HEK293 (cell line): ENCODE measurements around the gene TSNAX.

Experiments used
- CTCF ChIA-PET: fragments of 350-600 bp; formaldehyde crosslinking; extraction: SDS; loops from one replicate; lab custom pipeline; 2021; ENCODE audit warnings: antibody characterized with exemption; lab: Yijun Ruan, JAX
- POLR2A ChIA-PET: fragments of 300-600 bp; formaldehyde crosslinking; extraction: SDS; loops from one replicate; lab custom pipeline; 2020; ENCODE audit warnings: antibody characterized with exemption, inconsistent platforms; lab: Yijun Ruan, JAX
- H3K27ac ChIP-seq: fragments of 200-500 bp; sonication (Bioruptor generic); 2 replicates; pipeline ENCODE4 v1.5.1; 2014; ENCODE audit warnings: low read depth, low read length, control low read depth, inconsistent platforms; ENCODE audit errors: extremely low read depth
- H3K36me3 ChIP-seq, 2 experiments: fragments of 200-500 bp in 1 of 2; sonication (Bioruptor generic) in 1 of 2; 1 replicate in 1 of 2; 2 replicates in 1 of 2; pipeline ENCODE4 v1.5.1; 2014 to 2017; ENCODE audit warnings: inconsistent platforms in 2 of 2, low read length in 2 of 2; ENCODE audit not compliant: control insufficient read depth in 2 of 2, insufficient read depth in 1 of 2
- H3K4me1 ChIP-seq: fragments of 200-500 bp; sonication (Bioruptor generic); 2 replicates; pipeline ENCODE4 v1.5.1; 2014; ENCODE audit warnings: mild to moderate bottlenecking, low read length, inconsistent platforms; ENCODE audit not compliant: control insufficient read depth, insufficient read depth
- H3K4me3 ChIP-seq: 2 replicates; pipeline ENCODE4 v1.5.1; 2011; ENCODE audit warnings: low read depth, mild to moderate bottlenecking, control low read depth, low read length, moderate library complexity
- H3K9me3 ChIP-seq: fragments of 200-500 bp; sonication (Bioruptor generic); 2 replicates; pipeline ENCODE4 v1.5.1; 2014; ENCODE audit warnings: low read depth, low read length, inconsistent platforms; ENCODE audit not compliant: control insufficient read depth, insufficient read depth
- BCL11A ChIP-seq: fragments of 450-650 bp; formaldehyde crosslinking; IDR thresholded peaks from 2 replicates; pipeline ENCODE4 v1.5.1; 2016; ENCODE audit warnings: low read depth, missing biosample characterization, missing genetic modification characterization
- IKZF3 ChIP-seq: fragments of 450-650 bp; IDR thresholded peaks from 2 replicates; pipeline ENCODE4 v1.5.0; 2018; ENCODE audit warnings: missing biosample characterization, mild to moderate bottlenecking, missing genetic modification characterization, moderate library complexity
- KLF7 ChIP-seq: fragments of 450-650 bp; formaldehyde crosslinking; IDR thresholded peaks from 2 replicates; pipeline ENCODE4 v1.5.1; 2016; ENCODE audit warnings: missing biosample characterization, missing genetic modification characterization, borderline replicate concordance
- KLF8 ChIP-seq: fragments of 450-650 bp; formaldehyde crosslinking; IDR thresholded peaks from 2 replicates; pipeline ENCODE4 v1.5.1; 2016; ENCODE audit warnings: missing biosample characterization, missing genetic modification characterization
- MEIS1 ChIP-seq: sonication (generic); formaldehyde crosslinking; IDR thresholded peaks from 2 replicates; pipeline ENCODE4 v1.8.1; 2022; ENCODE audit warnings: missing genetic modification reagents, mild to moderate bottlenecking, borderline replicate concordance
- OSR2 ChIP-seq: fragments of 450-650 bp; formaldehyde crosslinking; IDR thresholded peaks from 2 replicates; pipeline ENCODE4 v1.5.1; 2016; ENCODE audit warnings: missing biosample characterization, missing genetic modification characterization
- OVOL3 ChIP-seq: fragments of 450-650 bp; formaldehyde crosslinking; IDR thresholded peaks from 2 replicates; pipeline ENCODE4 v1.5.1; 2016; ENCODE audit warnings: missing biosample characterization, missing genetic modification characterization
- SP7 ChIP-seq: fragments of 450-650 bp; formaldehyde crosslinking; IDR thresholded peaks from 2 replicates; pipeline ENCODE4 v1.5.1; 2016; ENCODE audit warnings: missing biosample characterization, missing genetic modification characterization
- YY1 ChIP-seq: fragments of 450-650 bp; formaldehyde crosslinking; IDR thresholded peaks from 2 replicates; pipeline ENCODE4 v1.5.1; 2018; ENCODE audit warnings: missing biosample characterization, missing genetic modification characterization
- ZBTB48 ChIP-seq: fragments of 450-650 bp; formaldehyde crosslinking; IDR thresholded peaks from 2 replicates; pipeline ENCODE4 v1.5.1; 2016; ENCODE audit warnings: missing biosample characterization, missing genetic modification characterization
- ZNF114 ChIP-seq: fragments of 450-650 bp; formaldehyde crosslinking; IDR thresholded peaks from 2 replicates; pipeline ENCODE4 v1.5.0; 2017; ENCODE audit warnings: missing biosample characterization, missing genetic modification characterization
- ZNF133 ChIP-seq: fragments of 450-650 bp; formaldehyde crosslinking; IDR thresholded peaks from 2 replicates; pipeline ENCODE4 v1.5.1; 2016; ENCODE audit warnings: missing biosample characterization, missing genetic modification characterization
- ZNF169 ChIP-seq: fragments of 450-650 bp; formaldehyde crosslinking; IDR thresholded peaks from 2 replicates; pipeline ENCODE4 v1.5.1; 2016; ENCODE audit warnings: missing biosample characterization, missing genetic modification characterization
- ZNF23 ChIP-seq: fragments of 450-650 bp; formaldehyde crosslinking; IDR thresholded peaks from 2 replicates; pipeline ENCODE4 v1.5.1; 2016; ENCODE audit warnings: missing biosample characterization, missing genetic modification characterization, borderline replicate concordance
- ZNF266 ChIP-seq: fragments of 450-650 bp; formaldehyde crosslinking; IDR thresholded peaks from 2 replicates; pipeline ENCODE4 v1.5.1; 2016; ENCODE audit warnings: missing biosample characterization, missing genetic modification characterization, low read depth
- ZNF335 ChIP-seq: fragments of 450-650 bp; formaldehyde crosslinking; conservative IDR thresholded peaks from 2 replicates; pipeline ENCODE4 v1.5.1; 2016; ENCODE audit warnings: missing biosample characterization, missing genetic modification characterization
- ZNF433 ChIP-seq: fragments of 450-650 bp; formaldehyde crosslinking; IDR thresholded peaks from 2 replicates; pipeline ENCODE4 v1.5.1; 2016; ENCODE audit warnings: missing biosample characterization, missing genetic modification characterization, low read depth
- ZNF530 ChIP-seq: fragments of 450-650 bp; formaldehyde crosslinking; IDR thresholded peaks from 2 replicates; pipeline ENCODE4 v1.5.1; 2016; ENCODE audit warnings: low read depth, missing biosample characterization, missing genetic modification characterization
- ZNF561 ChIP-seq: fragments of 450-650 bp; IDR thresholded peaks from 2 replicates; pipeline ENCODE4 v1.5.1; 2018; ENCODE audit warnings: missing biosample characterization, missing genetic modification characterization, borderline replicate concordance
- ZNF776 ChIP-seq: fragments of 450-650 bp; formaldehyde crosslinking; IDR thresholded peaks from 2 replicates; pipeline ENCODE4 v1.5.0; 2017; ENCODE audit warnings: missing biosample characterization, missing genetic modification characterization, borderline replicate concordance
- TF ChIP-seq, protein P1 (sequence below): fragments of 450-650 bp; formaldehyde crosslinking; IDR thresholded peaks from 2 replicates; pipeline ENCODE4 v1.5.1; 2016; ENCODE audit warnings: missing biosample characterization, missing genetic modification characterization, borderline replicate concordance
- TF ChIP-seq, protein P2 (sequence below): fragments of 450-650 bp; formaldehyde crosslinking; IDR thresholded peaks from 2 replicates; pipeline ENCODE4 v1.5.1; 2016; ENCODE audit warnings: missing biosample characterization, missing genetic modification characterization
- TF ChIP-seq, protein P3 (sequence below): fragments of 450-650 bp; formaldehyde crosslinking; IDR thresholded peaks from 2 replicates; pipeline ENCODE4 v1.5.1; 2017; ENCODE audit warnings: missing biosample characterization, missing genetic modification characterization

TSNAX gene

DNA sequence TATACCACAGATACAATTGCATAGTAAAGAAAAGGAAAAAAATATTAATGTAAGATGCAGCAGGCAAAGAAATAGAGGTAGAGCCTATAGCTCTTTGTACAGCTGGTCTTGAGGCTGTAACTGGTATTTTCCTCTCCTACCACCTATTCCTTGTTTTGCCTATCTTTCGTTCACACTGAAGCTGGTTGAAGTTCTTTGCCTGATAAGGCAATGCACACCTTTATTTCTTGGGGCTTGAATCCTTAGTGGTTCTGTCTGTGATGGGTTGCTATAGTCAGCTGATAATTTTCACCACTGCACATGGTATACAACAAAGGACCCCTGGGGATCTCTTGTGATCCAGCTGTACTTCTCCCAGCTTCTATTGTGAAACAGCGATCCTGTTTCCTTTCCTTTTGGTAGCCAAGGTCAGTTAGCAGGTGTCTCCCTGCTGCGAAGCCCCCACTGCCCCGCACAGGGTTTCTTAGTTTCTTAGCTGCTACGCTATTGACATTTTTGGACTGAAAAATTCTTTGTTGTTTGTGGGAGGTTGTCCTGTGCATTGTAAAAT is 9.9 kb upstream of the TSNAX start:
- H3K9me3 ChIP-seq, result no peaks in the 10 kb centered on the region
- H3K4me3 ChIP-seq, result no peak overlapping the region
- no peaks in the 10 kb centered on the region for H3K4me1 ChIP-seq
- H3K27ac ChIP-seq, result no peak overlapping the region
- CTCF ChIA-PET, result no interaction called here
- peaks cover 0 to 8% of the 10 kb centered on the region in 2 experiments; a peak in 1 of 3 replicates for H3K36me3 ChIP-seq
- POLR2A ChIA-PET, result interaction anchor here (1.2 kb wide), 1 partner anchor 10 kb away, joined by 3 read pairs; the partner anchor contains the start of gene TSNAX
- TF ChIP-seq ZNF433 (tag by site-specific recombination), result no peak
- TF ChIP-seq, protein P1, sequence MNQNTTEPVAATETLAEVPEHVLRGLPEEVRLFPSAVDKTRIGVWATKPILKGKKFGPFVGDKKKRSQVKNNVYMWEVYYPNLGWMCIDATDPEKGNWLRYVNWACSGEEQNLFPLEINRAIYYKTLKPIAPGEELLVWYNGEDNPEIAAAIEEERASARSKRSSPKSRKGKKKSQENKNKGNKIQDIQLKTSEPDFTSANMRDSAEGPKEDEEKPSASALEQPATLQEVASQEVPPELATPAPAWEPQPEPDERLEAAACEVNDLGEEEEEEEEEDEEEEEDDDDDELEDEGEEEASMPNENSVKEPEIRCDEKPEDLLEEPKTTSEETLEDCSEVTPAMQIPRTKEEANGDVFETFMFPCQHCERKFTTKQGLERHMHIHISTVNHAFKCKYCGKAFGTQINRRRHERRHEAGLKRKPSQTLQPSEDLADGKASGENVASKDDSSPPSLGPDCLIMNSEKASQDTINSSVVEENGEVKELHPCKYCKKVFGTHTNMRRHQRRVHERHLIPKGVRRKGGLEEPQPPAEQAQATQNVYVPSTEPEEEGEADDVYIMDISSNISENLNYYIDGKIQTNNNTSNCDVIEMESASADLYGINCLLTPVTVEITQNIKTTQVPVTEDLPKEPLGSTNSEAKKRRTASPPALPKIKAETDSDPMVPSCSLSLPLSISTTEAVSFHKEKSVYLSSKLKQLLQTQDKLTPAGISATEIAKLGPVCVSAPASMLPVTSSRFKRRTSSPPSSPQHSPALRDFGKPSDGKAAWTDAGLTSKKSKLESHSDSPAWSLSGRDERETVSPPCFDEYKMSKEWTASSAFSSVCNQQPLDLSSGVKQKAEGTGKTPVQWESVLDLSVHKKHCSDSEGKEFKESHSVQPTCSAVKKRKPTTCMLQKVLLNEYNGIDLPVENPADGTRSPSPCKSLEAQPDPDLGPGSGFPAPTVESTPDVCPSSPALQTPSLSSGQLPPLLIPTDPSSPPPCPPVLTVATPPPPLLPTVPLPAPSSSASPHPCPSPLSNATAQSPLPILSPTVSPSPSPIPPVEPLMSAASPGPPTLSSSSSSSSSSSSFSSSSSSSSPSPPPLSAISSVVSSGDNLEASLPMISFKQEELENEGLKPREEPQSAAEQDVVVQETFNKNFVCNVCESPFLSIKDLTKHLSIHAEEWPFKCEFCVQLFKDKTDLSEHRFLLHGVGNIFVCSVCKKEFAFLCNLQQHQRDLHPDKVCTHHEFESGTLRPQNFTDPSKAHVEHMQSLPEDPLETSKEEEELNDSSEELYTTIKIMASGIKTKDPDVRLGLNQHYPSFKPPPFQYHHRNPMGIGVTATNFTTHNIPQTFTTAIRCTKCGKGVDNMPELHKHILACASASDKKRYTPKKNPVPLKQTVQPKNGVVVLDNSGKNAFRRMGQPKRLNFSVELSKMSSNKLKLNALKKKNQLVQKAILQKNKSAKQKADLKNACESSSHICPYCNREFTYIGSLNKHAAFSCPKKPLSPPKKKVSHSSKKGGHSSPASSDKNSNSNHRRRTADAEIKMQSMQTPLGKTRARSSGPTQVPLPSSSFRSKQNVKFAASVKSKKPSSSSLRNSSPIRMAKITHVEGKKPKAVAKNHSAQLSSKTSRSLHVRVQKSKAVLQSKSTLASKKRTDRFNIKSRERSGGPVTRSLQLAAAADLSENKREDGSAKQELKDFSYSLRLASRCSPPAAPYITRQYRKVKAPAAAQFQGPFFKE (tag by site-specific recombination), result no peak
- TF ChIP-seq ZNF776 (tag by site-specific recombination), result no peak
- no peak for TF ChIP-seq ZNF133 (tag by site-specific recombination)
- TF ChIP-seq, protein P2, sequence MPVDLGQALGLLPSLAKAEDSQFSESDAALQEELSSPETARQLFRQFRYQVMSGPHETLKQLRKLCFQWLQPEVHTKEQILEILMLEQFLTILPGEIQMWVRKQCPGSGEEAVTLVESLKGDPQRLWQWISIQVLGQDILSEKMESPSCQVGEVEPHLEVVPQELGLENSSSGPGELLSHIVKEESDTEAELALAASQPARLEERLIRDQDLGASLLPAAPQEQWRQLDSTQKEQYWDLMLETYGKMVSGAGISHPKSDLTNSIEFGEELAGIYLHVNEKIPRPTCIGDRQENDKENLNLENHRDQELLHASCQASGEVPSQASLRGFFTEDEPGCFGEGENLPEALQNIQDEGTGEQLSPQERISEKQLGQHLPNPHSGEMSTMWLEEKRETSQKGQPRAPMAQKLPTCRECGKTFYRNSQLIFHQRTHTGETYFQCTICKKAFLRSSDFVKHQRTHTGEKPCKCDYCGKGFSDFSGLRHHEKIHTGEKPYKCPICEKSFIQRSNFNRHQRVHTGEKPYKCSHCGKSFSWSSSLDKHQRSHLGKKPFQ (tag by site-specific recombination), result no peak
- no peak for TF ChIP-seq ZNF530 (tag by site-specific recombination)
- TF ChIP-seq ZNF23 (tag by site-specific recombination), result no peak
- TF ChIP-seq BCL11A (tag by site-specific recombination), result no peak

DNA sequence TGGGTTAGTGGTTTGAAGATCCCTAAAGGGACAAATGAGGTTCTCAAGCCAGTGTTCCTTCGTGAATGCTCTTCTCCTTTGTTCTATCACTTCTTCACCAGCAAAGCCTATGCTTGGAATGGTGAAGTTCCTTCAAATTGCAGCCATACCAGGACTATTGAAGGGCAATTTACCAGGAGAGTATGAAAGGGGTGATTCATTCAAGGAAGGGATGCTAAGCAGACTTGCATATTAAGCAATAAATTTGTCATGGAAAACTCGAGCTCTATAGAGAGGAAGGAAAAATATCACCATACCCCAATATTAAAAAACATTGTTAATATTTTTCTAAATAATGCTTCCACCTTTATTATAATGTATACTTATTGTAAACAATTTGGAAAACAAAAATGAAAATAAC is 9.3 kb upstream of the TSNAX start:
- H3K27ac ChIP-seq, result no peak overlapping the region
- no peaks in the 10 kb centered on the region for H3K9me3 ChIP-seq
- H3K36me3 ChIP-seq, result peaks cover 0 to 8% of the 10 kb centered on the region in 2 experiments; a peak in 1 of 3 replicates
- no peaks in the 10 kb centered on the region for H3K4me1 ChIP-seq
- no peak for TF ChIP-seq OSR2 (tag by site-specific recombination)
- TF ChIP-seq SP7 (tag by site-specific recombination), result no peak
- no peak for TF ChIP-seq YY1 (tag by site-specific recombination)
- TF ChIP-seq MEIS1, result no peak
- no peak for TF ChIP-seq ZNF561 (tag by site-specific recombination)
- ChIA-PET CTCF (interaction anchor here (0.6 kb wide), 2 partner anchors 10 to 103 kb away, joined by 3 read pairs; no protein-coding TSS in a partner anchor), POLR2A (no interaction called here)
- no peak overlapping the region for H3K4me3 ChIP-seq

DNA sequence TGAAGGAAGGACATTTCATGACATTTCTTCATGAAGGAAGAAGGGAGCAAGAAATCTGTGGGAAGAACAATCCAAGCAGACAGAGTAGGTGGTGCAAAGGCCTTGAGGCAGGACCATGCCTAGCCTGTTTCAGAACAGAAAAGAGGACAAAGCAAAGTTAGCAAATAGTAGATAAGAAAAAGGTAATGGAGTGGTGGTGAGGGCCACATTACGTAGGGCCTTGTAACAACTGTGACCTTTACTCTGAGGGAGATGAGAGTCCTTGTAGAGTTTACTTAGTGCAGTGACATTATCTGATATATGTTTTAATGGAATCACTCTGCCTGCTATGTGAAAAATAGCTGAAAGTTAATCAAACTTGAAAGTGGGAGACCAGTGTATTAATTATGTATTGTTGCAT is 6.4 kb upstream of the TSNAX start:
- H3K9me3 ChIP-seq, result no peaks in the 10 kb centered on the region
- H3K4me3 ChIP-seq, result no peak overlapping the region
- peaks cover 0 to 8% of the 10 kb centered on the region in 2 experiments; a peak in 2 of 3 replicates for H3K36me3 ChIP-seq
- CTCF ChIA-PET, result interaction anchor here (0.6 kb wide), 1 partner anchor 56 kb away, joined by 3 read pairs; no protein-coding TSS in a partner anchor
- H3K4me1 ChIP-seq, result no peaks in the 10 kb centered on the region
- no peak for TF ChIP-seq IKZF3 (tag by site-specific recombination)
- no peak for TF ChIP-seq KLF7 (tag by site-specific recombination)
- TF ChIP-seq ZNF114 (tag by site-specific recombination), result no peak
- no peak for TF ChIP-seq KLF8
- TF ChIP-seq ZNF266 (tag by site-specific recombination), result no peak
- TF ChIP-seq OVOL3 (tag by site-specific recombination), result no peak
- TF ChIP-seq ZNF335 (tag by site-specific recombination), result no peak
- TF ChIP-seq, protein P3, sequence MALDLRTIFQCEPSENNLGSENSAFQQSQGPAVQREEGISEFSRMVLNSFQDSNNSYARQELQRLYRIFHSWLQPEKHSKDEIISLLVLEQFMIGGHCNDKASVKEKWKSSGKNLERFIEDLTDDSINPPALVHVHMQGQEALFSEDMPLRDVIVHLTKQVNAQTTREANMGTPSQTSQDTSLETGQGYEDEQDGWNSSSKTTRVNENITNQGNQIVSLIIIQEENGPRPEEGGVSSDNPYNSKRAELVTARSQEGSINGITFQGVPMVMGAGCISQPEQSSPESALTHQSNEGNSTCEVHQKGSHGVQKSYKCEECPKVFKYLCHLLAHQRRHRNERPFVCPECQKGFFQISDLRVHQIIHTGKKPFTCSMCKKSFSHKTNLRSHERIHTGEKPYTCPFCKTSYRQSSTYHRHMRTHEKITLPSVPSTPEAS (tag by site-specific recombination), result no peak
- no peak for TF ChIP-seq ZNF169 (tag by site-specific recombination)
- no peak for TF ChIP-seq ZBTB48
- TF ChIP-seq, all 188 proteins: peak for 0
- POLR2A ChIA-PET, result no interaction called here
- no peak overlapping the region for H3K27ac ChIP-seq
